Adipocyte (in vitro differentiated cells): ENCODE data around the gene VPS18.
A peak's percentile ranks its signal among the peaks of the same experiment; 100 is the strongest.

Experiments
- DNase-seq: peaks from one replicate; pipeline ENCODE4 v3.0.0-alpha.2; 2015; ENCODE audit warnings: low read depth
- H3K27me3 ChIP-seq: replicated peaks from 2 replicates; pipeline ENCODE4 v1.7.0; 2013; ENCODE audit warnings: mild to moderate bottlenecking, low read length, moderate library complexity; ENCODE audit not compliant: control insufficient read depth, insufficient read depth
- H3K36me3 ChIP-seq: 2 replicates; pipeline ENCODE4 v1.7.0; 2013; ENCODE audit warnings: low read length, mild to moderate bottlenecking, moderate library complexity; ENCODE audit not compliant: control insufficient read depth, insufficient read depth, severe bottlenecking
- H3K4me1 ChIP-seq: 2 replicates; pipeline ENCODE4 v1.7.0; 2013; ENCODE audit warnings: mild to moderate bottlenecking, low read length, moderate library complexity; ENCODE audit not compliant: control insufficient read depth, insufficient read depth
- H3K4me3 ChIP-seq: 2 replicates; pipeline ENCODE4 v1.7.0; 2013; ENCODE audit warnings: mild to moderate bottlenecking, low read length, moderate library complexity
- H3K9ac ChIP-seq: 2 replicates; pipeline ENCODE4 v1.7.0; 2013; ENCODE audit warnings: mild to moderate bottlenecking, low read length, moderate library complexity
- H3K9me3 ChIP-seq: 2 replicates; pipeline ENCODE4 v1.7.0; 2013; ENCODE audit warnings: mild to moderate bottlenecking, low read length, moderate library complexity; ENCODE audit not compliant: control insufficient read depth

Gene VPS18

GRCh38 chr15:40891138-40891537, 3.1 kb upstream of the VPS18 start:
- no peaks in the 10 kb centered on the region for H3K27me3 ChIP-seq
- no peak overlapping the region for H3K9ac ChIP-seq
- DNase-seq, result no peak
- H3K4me3 ChIP-seq, result no peak overlapping the region
- H3K36me3 ChIP-seq, result no peaks in the 10 kb centered on the region
- H3K4me1 ChIP-seq, result peaks cover 14% of the 10 kb centered on the region
- no peaks in the 10 kb centered on the region for H3K9me3 ChIP-seq

GRCh38 chr15:40891810-40892446, 2.3 kb upstream of the VPS18 start:
- Histone ChIP-seq H3K4me1 (peaks cover 14% of the 10 kb centered on the region), H3K27me3 (no peaks in the 10 kb centered on the region), H3K4me3 (no peak overlapping the region), H3K36me3 (no peaks in the 10 kb centered on the region), H3K9ac (no peak overlapping the region), H3K9me3 (no peaks in the 10 kb centered on the region)
- peak; percentile 76 for DNase-seq

DNA sequence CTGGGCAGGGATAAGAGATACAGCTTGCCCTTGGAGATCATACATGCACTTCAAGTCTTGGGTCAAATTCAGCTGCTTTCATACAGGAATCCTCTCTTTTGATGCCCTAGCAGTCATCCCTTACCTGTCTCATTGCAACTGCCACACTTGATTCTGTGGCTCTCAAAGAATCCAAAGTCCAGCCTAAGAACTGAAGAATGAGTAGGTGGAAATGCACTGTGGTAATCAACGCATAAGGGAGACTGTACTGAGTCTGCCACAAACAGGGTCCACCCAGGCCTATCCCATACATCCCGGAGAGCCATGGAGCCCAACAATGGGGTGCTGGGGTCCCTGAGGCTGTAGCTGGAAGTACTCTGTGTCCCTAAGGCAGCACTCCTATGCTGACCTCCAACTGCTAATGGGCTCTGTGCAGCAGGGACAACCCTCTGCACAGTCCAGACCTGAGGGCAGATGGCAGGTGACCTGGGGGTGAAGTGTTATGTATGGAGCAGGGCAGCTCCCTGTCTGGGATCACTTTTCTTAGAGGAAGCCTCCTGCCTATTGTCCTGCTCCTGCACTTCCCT, 1.7 kb upstream of the VPS18 start:
- Histone ChIP-seq H3K9ac (no peak overlapping the region), H3K36me3 (peaks cover 5% of the 10 kb centered on the region), H3K4me3 (no peak overlapping the region), H3K4me1 (peaks cover 14% of the 10 kb centered on the region), H3K27me3 (no peaks in the 10 kb centered on the region), H3K9me3 (no peaks in the 10 kb centered on the region)
- no peak for DNase-seq

DNA sequence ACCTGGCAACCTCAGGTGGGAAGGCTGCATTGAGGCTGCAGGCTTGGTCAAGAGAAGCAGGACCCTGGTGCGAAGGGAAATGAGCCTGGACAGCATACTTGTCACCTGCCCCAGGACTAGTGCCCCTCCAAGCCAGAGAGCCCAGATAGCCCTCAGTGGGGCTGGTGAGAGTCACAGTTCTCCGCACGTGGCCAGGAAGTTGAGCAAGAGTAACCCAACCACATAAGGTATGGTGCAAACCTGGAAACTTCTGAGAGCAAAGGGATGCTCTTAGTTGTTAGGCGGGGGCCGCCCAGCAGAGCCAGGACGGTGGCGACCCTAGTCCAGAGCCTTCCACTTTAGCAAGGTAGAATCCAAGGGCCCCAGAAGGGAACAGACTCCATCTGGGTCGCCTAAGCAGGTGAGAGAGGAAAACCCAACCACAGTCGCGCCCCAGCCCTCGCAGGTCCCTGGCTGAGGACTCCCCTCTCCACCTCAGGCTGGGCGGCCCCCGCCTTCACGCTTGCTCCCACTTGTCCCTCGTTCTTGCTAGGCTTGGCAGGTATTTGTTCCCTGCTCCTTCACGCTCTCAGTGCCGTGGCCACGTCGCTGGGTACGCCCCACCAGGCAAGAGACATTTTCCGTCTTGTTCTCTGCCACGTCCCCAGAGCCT, 1.1 kb upstream of the VPS18 start:
- H3K4me1 ChIP-seq, result peaks cover 14% of the 10 kb centered on the region
- H3K9me3 ChIP-seq, result no peaks in the 10 kb centered on the region
- DNase-seq, result no peak
- no peaks in the 10 kb centered on the region for H3K27me3 ChIP-seq
- H3K9ac ChIP-seq, result peak overlapping the region; percentile 84
- H3K36me3 ChIP-seq, result peaks cover 8% of the 10 kb centered on the region
- H3K4me3 ChIP-seq, result no peak overlapping the region

GRCh38 chr15:40894681-40895448, 615 bp downstream of the VPS18 start:
- Histone ChIP-seq H3K36me3 (peaks cover 25% of the 10 kb centered on the region), H3K9ac (peak overlapping the region; percentile 88), H3K9me3 (no peaks in the 10 kb centered on the region), H3K4me1 (peaks cover 14% of the 10 kb centered on the region), H3K27me3 (no peaks in the 10 kb centered on the region), H3K4me3 (peak overlapping the region; percentile 88)
- peak; percentile 92 for DNase-seq

DNA sequence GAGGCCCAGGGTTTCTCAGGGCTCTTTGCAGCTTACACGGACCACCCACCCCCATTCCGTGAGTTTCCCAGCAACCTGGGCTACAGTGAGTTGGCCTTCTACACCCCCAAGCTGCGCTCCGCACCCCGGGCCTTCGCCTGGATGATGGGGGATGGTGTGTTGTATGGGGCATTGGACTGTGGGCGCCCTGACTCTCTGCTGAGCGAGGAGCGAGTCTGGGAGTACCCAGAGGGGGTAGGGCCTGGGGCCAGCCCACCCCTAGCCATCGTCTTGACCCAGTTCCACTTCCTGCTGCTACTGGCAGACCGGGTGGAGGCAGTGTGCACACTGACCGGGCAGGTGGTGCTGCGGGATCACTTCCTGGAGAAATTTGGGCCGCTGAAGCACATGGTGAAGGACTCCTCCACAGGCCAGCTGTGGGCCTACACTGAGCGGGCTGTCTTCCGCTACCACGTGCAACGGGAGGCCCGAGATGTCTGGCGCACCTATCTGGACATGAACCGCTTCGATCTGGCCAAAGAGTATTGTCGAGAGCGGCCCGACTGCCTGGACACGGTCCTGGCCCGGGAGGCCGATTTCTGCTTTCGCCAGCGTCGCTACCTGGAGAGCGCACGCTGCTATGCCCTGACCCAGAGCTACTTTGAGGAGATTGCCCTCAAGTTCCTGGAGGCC, 5.4 kb downstream of the VPS18 start:
- Histone ChIP-seq H3K27me3 (no peaks in the 10 kb centered on the region), H3K9me3 (no peaks in the 10 kb centered on the region), H3K9ac (no peak overlapping the region), H3K4me3 (no peak overlapping the region), H3K4me1 (peaks cover 10% of the 10 kb centered on the region), H3K36me3 (peaks cover 59% of the 10 kb centered on the region)
- DNase-seq, result no peak

GRCh38 chr15:40900256-40901052, 6.2 kb downstream of the VPS18 start:
- H3K9me3 ChIP-seq, result no peaks in the 10 kb centered on the region
- peaks cover 10% of the 10 kb centered on the region for H3K4me1 ChIP-seq
- peaks cover 63% of the 10 kb centered on the region for H3K36me3 ChIP-seq
- H3K27me3 ChIP-seq, result no peaks in the 10 kb centered on the region
- no peak overlapping the region for H3K9ac ChIP-seq
- DNase-seq, result no peak
- no peak overlapping the region for H3K4me3 ChIP-seq

GRCh38 chr15:40901053-40901443, 6.8 kb downstream of the VPS18 start:
- Histone ChIP-seq H3K4me3 (no peak overlapping the region), H3K27me3 (no peaks in the 10 kb centered on the region), H3K36me3 (peaks cover 63% of the 10 kb centered on the region), H3K9me3 (no peaks in the 10 kb centered on the region), H3K9ac (no peak overlapping the region), H3K4me1 (peaks cover 10% of the 10 kb centered on the region)
- no peak for DNase-seq

DNA sequence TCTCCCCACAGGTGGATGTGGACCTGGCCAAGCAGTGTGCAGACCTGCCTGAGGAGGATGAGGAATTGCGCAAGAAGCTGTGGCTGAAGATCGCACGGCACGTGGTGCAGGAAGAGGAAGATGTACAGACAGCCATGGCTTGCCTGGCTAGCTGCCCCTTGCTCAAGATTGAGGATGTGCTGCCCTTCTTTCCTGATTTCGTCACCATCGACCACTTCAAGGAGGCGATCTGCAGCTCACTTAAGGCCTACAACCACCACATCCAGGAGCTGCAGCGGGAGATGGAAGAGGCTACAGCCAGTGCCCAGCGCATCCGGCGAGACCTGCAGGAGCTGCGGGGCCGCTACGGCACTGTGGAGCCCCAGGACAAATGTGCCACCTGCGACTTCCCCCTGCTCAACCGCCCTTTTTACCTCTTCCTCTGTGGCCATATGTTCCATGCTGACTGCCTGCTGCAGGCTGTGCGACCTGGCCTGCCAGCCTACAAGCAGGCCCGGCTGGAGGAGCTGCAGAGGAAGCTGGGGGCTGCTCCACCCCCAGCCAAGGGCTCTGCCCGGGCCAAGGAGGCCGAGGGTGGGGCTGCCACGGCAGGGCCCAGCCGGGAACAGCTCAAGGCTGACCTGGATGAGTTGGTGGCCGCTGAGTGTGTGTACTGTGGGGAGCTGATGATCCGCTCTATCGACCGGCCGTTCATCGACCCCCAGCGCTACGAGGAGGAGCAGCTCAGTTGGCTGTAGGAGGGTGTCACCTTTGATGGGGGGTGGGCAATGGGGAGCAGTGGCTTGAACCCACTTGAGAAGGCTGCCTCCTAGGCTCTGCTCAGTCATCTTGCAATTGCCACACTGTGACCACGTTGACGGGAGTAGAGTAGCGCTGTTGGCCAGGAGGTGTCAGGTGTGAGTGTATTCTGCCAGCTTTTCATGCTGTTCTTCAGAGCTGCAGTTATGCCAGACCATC, 8.6 kb downstream of the VPS18 start:
- no peak overlapping the region for H3K9ac ChIP-seq
- no peaks in the 10 kb centered on the region for H3K9me3 ChIP-seq
- H3K4me3 ChIP-seq, result no peak overlapping the region
- no peak for DNase-seq
- H3K36me3 ChIP-seq, result peaks cover 56% of the 10 kb centered on the region
- no peaks in the 10 kb centered on the region for H3K27me3 ChIP-seq
- H3K4me1 ChIP-seq, result peaks cover 16% of the 10 kb centered on the region
